Superior temporal gyrus (tissue), 1 donor: ENCODE data around the gene GRIA1.

Experiments
- DNase-seq: peaks from one replicate; pipeline ENCODE4 v3.0.0-alpha.2; 2016; ENCODE audit errors: extremely low spot score

Gene GRIA1

DNA sequence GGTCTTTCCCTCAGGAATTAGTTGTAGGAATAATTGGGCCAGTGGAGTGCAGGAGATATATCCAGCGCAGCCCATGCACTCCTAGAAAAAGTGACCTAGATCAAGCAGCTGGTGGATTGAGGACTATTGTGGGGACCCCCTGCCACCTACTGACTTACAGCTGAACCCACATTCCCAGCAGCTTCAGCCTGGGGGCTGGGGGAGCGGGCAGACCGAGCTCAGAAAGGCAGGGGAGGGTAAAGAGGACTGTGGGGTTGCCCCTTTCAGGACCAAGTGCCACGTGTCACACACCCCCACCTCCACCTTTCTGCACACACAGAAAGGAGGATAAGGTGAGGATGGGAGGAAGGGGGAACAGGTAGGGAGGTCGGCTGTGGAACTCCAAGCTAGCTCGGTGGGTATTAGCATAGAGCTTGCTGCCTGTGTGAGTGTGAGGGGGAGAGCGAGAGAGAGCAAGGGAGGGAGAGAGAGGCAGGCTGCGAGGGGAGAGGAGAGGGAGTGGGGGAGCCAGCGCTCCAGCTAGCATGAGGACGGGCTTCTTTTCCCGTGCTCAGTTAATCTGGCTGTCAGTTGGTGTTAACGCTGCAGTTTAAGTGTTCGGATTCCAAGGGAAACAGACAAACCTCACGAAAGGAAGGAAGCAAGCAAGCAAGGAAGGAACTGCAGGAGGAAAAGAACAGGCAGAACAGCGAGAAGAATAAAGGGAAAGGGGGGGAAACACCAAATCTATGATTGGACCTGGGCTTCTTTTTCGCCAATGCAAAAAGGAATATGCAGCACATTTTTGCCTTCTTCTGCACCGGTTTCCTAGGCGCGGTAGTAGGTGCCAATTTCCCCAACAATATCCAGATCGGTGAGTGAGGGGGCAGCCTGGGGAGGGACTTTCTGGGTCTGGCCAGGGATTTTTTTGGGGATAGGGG lies at the start of gene GRIA1:
GRIA1 (plus strand) TSS at position 553 of the 920 bp plus-strand sequence.
- DNase-seq, result peak; percentile 40

DNA sequence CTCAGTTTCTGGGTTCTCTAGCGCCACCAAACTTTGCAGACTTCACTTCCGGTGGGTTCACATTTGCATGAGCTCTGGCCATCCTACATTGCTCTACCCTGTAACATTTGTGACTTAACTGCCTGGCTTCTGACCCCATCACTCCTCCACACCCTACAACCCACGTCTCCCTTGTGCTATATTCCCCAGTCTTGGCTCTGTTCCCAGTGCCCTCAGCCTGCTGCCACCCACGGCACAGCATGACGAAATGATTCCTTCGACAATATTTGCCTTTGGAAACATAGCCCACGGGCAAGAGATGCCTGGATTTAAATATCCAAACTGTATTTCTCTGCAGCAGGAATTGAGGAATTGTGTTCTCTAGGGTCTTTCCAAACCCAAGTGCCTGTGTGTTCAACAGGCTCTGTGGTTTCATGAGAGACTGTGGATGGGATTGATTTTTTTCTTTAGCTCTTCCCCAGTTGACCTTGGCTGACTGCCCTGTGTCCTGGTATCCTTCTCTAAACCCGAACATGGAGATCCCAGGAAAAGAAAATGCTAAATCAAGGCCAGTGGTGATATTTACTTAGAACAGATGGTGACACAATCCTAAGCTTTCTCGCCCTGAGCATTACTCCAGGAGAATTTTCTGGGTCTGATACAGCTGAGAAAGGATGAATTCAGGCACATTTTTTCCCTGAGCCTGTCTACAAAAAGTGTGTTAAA lies 44.4 kb upstream of the GRIA1 start:
- DNase-seq, result no peak

DNA sequence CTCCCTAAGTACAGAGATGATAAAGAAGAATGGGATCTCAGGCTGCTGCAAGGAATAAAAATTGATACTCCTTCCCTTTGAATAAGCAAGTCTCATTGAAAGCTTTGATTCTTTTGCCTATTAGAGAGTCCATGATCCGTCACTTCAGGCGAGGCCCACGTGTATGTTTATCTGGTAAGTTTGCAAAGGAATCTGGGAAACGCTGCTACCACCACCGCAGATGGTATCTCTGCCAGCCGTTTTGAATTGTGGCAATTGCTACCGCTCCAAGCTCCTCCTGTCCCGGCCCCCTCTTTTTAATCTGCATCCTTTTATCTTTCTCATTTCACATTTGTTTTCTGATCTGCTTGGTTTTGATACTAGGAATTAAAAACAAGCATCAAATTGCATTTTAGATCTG lies 42.9 kb upstream of the GRIA1 start:
- DNase-seq, result peak; percentile 52

DNA sequence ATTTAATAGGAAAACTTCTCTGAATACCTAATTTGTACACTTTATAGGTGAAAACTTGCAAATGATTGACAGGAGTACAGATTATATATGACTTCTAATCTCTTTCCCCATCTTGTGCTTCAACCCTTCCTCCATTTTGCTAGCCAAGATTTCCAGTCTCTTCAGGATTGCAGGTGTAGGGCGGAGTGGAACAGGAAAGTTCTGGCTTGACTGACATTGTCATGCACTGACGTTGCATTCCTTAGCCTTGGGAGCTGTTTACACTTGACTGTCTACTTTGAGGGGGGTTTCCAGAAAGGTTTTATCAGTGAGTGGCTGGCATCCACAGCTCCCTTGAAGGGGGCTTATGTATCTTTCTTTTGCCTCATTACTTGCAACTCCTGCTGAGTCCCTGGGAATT lies 34.1 kb upstream of the GRIA1 start:
- no peak for DNase-seq

DNA sequence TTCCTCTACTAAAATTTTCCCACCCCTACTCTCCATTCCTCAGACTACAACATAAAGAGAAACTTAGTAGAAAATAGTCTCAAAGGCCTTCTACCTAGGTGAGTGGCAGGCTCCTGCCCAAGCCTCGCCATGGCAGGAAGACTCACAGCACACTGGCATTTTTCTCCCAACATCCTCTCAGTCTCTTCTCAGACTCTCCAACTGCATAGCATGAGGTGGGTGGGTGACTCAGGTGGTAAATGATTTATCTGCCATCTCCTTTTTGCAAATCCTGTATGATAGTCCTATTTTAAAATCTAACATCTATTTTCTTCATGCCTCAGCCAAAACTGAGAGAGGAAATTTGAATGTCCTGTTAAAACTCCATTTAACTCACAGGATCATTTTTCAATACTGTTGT lies 33.5 kb upstream of the GRIA1 start:
- DNase-seq, result no peak

GRCh38 chr5:153458268-153458667 lies 32.2 kb upstream of the GRIA1 start:
- no peak for DNase-seq

DNA sequence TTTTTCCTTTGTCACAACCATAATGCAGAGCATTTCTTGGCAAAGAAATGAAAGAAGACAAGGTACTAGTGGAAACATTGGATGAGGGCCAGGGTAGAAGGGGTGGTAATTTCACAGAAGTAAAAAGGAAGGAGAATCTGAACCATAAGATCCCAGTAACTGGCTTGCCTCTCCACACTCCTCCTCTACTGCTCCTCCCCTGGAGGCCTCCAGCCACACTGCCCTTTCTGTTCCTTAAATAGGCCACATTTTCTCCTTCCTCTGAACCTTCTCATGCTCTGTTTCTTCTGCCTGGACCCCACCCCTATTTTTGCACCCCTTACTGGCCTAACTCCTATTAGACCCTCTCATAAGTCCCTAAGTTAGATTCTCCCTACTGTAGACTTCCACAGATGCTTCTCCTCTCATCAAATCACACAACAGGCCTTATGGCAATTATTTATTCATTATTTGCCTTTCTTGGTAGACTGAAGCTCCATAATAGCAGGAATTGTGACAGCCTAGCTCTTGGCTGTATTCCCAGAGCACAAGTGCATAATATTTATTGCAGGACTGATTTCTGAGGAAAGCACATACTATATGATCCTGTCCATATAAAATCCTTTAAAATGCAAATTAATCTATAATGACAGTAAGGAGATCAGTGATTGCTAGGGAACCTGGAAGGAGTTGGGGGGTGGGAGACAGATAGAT lies 31.3 kb upstream of the GRIA1 start:
- DNase-seq, result no peak

GRCh38 chr5:153460421-153460820 lies 30.0 kb upstream of the GRIA1 start:
- no peak for DNase-seq

- DNase-seq, result no peak
These were observed 29.1 kb upstream of the GRIA1 start for GRCh38 chr5:153461341-153461740.

GRCh38 chr5:153463806-153464205 lies 26.7 kb upstream of the GRIA1 start:
- DNase-seq, result no peak

DNA sequence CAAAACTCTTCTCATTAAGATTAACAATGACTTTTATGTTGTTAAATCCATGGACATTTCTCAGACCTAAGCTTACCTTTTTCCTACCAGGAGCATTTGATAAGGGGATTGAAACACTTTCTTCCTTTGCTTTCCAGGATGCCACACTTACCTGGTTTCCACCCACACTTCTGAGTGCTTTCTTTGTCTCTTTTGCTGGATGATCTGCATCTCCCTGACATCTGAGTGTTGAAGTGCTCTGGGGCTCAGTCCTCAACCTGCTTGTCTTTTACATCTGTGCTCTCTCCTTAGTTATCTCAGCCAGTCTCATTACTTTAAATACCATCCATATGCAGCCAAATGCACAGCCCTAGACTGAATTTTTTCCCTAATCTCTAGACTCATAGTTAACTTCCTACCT lies 22.9 kb upstream of the GRIA1 start:
- DNase-seq, result no peak

DNA sequence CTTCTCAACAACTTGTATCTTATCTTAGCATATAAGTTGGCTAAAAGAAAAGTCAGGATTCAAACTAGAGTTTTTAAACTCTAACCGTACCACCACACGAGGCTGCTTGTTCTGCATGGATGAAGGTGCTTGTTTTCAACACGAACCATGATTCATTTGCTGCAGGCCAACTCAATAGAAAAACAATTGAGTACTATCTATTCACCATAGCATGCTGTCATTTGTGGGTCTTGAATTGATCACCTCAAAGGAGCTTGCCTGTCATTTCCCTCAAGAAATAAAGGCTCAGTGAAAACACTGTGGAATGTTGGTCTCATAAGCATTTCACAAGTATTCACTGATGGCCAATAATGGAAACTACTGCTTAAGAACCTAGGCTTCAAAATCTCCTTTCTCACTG lies 21.0 kb upstream of the GRIA1 start:
- DNase-seq, result no peak

DNA sequence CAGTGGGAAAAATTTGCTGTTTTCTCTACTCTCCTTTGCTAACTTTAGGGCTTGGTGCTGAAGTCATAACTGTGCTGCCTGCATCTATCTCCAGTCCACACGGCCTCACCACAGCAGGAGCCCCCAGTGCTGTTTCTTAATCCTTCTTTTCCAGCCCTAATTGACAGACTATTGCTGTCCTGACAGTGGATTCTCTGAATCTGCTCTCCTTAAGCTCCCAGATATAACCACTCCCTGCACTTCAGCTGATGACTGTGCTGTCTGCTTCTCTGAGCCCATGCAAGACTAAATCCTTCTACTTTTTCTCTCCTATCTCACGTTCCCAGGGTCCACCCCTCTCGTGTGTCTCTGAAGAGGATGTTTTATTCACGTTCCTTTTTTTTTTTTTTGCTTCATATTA lies 19.7 kb upstream of the GRIA1 start:
- no peak for DNase-seq

DNA sequence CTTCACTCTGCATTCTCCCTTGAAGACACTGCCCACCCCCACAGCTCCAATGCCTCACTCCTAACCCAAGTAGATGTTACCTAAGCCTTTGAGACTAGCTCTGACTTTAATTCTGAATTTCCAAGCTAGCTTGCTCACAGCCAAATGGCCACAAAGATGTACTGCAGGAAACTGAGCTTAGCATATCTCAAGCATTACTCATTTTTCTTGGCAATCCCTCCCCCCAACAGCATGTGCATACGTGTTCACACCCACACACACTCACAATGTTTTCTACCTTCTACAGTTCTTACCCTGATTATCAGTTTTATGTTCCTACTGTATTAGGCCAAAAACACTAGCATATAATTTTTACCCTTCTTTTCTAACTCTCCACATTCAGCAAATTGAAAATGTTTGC lies 13.7 kb upstream of the GRIA1 start:
- no peak for DNase-seq

DNA sequence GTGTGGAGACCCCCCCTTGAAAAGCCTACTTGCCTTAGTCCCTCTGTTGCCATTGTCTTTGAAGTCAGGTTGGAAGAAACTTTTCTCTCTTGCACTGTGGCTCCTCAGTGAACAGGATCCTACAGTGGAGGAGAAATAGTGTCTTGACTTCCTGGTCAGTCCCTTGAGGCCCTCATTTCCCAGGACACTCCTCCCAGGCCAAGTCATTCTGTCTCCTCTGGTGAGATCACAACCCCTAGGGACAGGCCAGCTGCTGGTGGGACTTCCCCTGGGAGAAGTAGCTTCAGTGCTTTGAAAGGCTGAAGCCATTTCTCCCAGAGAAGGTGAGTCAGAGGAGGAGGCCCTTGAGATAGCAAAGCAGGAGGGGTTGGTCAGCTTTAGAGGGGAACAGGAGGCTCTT lies 10.1 kb upstream of the GRIA1 start:
- no peak for DNase-seq

DNA sequence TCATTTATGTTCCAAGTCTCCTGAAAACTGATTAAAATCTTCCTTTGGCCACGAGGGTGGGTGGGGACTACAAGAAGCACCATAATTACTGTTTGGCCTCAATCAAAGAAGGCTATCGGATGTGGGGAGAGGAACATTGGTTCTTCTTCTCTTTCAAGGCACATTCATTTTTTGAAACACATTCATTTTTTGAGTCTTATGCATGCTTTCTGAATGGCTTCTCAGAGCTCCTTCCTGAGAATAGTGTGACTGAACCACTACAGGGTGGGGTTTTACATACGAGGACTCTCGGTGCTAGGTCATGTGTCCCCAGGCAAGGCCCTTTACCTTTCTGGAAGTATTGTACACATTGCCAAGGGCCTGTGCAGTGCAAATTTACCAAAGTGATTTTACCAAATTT lies 7.0 kb upstream of the GRIA1 start:
- no peak for DNase-seq

DNA sequence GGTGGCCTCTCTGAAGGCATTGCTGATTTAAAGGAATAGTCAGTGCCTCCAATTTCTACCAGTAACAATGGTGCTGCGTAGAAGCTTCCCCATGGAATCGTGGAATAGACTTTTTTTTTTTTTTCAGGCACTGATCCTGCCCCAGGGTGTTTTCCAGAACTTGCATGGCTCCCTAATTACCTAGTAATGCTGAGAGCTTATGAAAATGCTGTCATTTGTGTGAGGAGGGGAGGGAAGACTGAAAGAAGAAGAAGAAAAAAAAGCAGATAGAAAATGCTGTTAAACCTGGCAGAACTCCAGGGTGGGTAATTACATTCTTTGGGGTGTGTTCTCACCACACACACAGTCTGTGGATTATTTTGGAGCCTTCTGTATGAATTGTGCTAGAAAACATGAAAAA lies 4.8 kb upstream of the GRIA1 start:
- DNase-seq, result no peak

GRCh38 chr5:153486771-153487170 lies 3.7 kb upstream of the GRIA1 start:
- no peak for DNase-seq

DNA sequence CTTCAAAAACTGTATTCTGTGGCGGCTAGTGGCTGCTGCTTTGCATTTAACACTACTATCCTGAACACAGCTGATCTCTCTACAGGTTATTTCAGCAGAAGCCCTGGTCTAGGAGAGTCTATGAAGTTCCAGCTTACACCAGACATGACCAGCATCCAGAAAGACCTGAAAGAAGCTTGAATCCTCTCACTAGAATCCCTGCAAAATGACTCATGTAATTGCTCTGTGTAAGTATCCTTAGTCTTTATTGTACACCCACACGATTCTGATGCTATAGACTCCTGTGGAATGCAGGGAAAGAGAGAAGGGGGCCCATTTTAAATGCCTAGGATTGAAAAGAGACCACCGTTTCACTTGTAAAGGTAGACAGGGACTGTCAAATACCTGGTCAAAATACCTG lies 859 bp upstream of the GRIA1 start:
- peak; percentile 48 for DNase-seq

GRCh38 chr5:153491038-153491744 lies 721 bp downstream of the GRIA1 start:
- no peak for DNase-seq

GRCh38 chr5:153491856-153492255 lies 1.4 kb downstream of the GRIA1 start:
- DNase-seq, result peak; percentile 35

- peak; percentile 62 for DNase-seq
These were observed 6.4 kb downstream of the GRIA1 start for GRCh38 chr5:153496835-153497234.
